Glutamatergic neuron (in vitro differentiated cells): ENCODE data around the gene NFATC1. TPM values are rescaled to one million over a fixed set of nuclear protein-coding genes. Genes with fewer than 3 reads are reported as not detected.

ENCODE experiments used
- DNase-seq: peaks from one replicate; pipeline ENCODE4 v3.0.0; 2022
- H3K27ac Mint-ChIP-seq: one replicate; pipeline ENCODE4 v1.8.0; 2020; ENCODE audit warnings: mild to moderate bottlenecking, mixed read lengths, inconsistent platforms; ENCODE audit not compliant: unreplicated experiment
- H3K27me3 Mint-ChIP-seq: one replicate; pipeline ENCODE4 v1.8.0; 2020; ENCODE audit warnings: mild to moderate bottlenecking, moderate library complexity, mixed read lengths, inconsistent platforms; ENCODE audit not compliant: unreplicated experiment
- H3K36me3 Mint-ChIP-seq: one replicate; pipeline ENCODE4 v1.8.0; 2020; ENCODE audit warnings: mild to moderate bottlenecking, mixed read lengths, inconsistent platforms; ENCODE audit not compliant: unreplicated experiment
- H3K4me1 Mint-ChIP-seq: one replicate; pipeline ENCODE4 v1.8.0; 2020; ENCODE audit warnings: mild to moderate bottlenecking, low read depth, mixed read lengths, inconsistent platforms; ENCODE audit not compliant: unreplicated experiment
- H3K4me3 Mint-ChIP-seq: one replicate; pipeline ENCODE4 v1.8.0; 2020; ENCODE audit warnings: mild to moderate bottlenecking, mixed read lengths, inconsistent platforms; ENCODE audit not compliant: unreplicated experiment
- H3K9me3 Mint-ChIP-seq: one replicate; pipeline ENCODE4 v1.8.0; 2020; ENCODE audit warnings: mild to moderate bottlenecking, moderate library complexity, mixed read lengths, inconsistent platforms; ENCODE audit not compliant: unreplicated experiment
- total RNA-seq: library from RNA; stranded (reverse); fragmentation: NEBNext Ultra II Directional; extraction: Animal tissue kit (Norgen Biotek cat#: 25700); gene quantifications from one replicate; pipeline ENCODE4 v1.2.1, GENCODE V29; 2021; ENCODE audit not compliant: unreplicated experiment
- TF ChIP-seq, protein P1 (sequence below): fragments of 200-600 bp; sonication (generic); IDR thresholded peaks from one replicate; pipeline ENCODE4 v1.5.0; 2021; ENCODE audit not compliant: partially characterized antibody, unreplicated experiment

Gene NFATC1
- total RNA-seq, 1 donor from 2014 or later: 5.3 TPM

DNA sequence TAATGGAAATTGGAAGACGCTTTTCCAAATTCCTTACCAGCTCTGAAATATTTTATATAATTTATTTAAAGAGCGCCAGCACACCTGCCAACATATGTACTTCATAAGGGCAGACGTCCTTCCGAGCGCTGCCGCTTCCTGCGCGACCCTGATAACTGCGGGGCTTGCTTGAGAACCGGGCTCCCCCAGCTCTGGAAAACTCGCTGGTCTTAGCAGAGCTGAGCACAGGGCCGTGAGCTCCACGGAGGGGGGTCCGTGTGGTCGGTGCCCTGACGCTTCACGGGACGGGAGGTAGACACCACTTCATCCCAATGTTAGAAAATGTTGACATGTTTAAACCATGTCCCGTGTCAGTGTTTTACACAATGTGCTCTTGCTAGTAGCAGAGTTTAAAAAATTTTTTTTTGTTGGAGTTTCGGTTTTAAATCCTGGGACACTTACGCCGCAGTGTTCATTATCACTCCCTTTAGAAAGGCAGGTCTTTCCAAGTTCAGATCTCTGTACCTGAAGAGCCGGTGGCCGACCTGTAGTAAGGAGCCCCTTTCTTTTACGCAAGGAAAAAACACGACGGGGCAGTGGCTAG, 1.6 kb downstream of the NFATC1 start:
- H3K27me3 Mint-ChIP-seq: peaks cover 7% of the 10 kb centered on the region
- H3K36me3 Mint-ChIP-seq: no peaks in the 10 kb centered on the region
- H3K4me3 Mint-ChIP-seq: no peak overlapping the region
- peaks cover 4% of the 10 kb centered on the region for H3K4me1 Mint-ChIP-seq
- H3K9me3 Mint-ChIP-seq: peaks cover 7% of the 10 kb centered on the region
- no peak overlapping the region for H3K27ac Mint-ChIP-seq
- TF ChIP-seq, protein P1, sequence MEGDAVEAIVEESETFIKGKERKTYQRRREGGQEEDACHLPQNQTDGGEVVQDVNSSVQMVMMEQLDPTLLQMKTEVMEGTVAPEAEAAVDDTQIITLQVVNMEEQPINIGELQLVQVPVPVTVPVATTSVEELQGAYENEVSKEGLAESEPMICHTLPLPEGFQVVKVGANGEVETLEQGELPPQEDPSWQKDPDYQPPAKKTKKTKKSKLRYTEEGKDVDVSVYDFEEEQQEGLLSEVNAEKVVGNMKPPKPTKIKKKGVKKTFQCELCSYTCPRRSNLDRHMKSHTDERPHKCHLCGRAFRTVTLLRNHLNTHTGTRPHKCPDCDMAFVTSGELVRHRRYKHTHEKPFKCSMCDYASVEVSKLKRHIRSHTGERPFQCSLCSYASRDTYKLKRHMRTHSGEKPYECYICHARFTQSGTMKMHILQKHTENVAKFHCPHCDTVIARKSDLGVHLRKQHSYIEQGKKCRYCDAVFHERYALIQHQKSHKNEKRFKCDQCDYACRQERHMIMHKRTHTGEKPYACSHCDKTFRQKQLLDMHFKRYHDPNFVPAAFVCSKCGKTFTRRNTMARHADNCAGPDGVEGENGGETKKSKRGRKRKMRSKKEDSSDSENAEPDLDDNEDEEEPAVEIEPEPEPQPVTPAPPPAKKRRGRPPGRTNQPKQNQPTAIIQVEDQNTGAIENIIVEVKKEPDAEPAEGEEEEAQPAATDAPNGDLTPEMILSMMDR: no peak
- peak; percentile 3 for DNase-seq

DNA sequence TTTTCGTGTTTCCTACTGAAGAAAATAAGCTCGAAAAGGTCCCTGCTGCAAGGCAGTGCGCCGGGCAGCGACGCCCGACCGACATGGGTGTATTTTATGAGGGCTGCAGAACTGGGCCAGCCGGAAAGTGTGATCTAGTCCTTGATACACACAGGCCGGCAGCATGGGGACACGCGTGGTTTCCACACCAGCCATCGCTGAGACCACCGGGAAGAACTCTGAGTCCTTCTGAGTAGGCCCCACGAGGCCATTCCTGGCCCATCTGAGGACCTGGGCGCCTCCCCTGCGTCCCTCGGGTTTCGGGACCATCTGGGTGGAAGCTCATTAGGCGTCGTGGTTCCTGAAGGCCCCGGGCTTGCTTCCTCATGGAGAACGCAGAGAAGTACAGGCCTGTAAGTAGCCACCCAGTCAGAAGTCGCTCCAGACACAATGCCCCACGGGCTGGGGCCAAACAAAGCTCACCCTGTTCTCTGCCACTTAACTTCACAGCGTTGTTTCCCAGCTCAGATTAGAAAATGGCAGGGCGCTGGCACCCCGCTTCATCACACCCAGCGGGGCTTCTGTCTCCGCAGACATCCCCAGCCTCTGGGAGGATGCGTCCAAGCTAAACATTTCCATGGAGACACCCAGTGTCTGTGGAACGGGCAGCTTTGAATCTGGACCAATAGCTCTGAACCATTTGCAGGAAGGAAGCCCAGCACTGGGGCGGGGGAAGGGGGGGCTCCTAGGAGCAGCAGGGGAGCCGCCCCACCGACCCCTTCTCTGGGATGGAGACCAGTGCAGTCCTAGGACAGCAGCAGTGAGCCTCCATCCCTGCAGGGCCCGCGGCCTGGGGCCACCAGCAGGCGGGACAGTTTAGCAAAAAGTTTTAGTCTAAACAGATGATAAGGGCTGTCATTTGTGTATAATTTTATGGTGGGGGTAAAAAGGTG, 2.4 kb downstream of the NFATC1 start:
- peak; percentile 35 for DNase-seq
- Mint-ChIP-seq H3K27me3 (peaks cover 2% of the 10 kb centered on the region), H3K4me1 (peaks cover 10% of the 10 kb centered on the region), H3K9me3 (peaks cover 7% of the 10 kb centered on the region), H3K4me3 (no peak overlapping the region), H3K27ac (no peak overlapping the region), H3K36me3 (no peaks in the 10 kb centered on the region)
- TF ChIP-seq, protein P1: no peak

DNA sequence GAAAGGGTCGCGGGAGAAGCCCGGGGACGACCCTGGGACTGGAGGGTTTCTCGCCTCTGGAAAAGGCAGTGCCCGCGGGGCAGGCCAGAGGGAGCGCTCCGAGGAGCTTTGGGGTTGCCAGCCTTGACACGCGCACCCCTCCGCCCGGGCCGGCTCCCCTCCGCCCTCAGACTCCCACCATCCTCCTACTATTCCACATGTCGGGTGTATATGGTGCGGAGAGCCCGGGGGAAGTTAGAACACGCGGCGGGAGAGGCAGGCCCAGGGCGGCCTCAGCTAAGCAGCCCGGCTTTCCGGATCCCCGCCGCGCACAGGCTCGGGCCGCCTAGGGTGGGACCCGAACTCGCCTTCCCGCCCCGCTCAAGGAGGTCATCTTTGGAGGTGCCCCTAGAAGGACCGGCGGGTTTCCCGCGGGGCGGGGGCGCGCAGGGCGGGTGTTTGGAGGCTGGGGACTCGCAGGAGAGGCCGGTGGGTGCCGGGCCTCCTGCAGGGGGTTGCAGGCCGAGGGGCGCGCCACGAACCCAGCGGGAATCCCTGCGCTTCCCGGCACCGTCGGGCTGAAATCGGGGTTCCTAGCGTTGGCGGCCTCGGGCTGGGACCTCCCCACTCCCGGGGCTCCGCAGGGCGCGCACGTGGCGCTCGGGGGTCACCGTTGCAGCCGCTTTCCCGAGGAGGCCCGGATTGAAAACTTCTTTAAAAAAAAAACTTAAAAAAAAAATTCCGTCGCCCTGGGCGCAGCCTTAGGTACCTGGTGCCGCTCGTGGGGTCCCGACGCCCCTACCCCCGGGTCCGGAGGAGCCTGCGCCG, 3.7 kb downstream of the NFATC1 start:
- Mint-ChIP-seq H3K27ac (no peak overlapping the region), H3K36me3 (no peaks in the 10 kb centered on the region), H3K9me3 (peaks cover 5% of the 10 kb centered on the region), H3K4me1 (peaks cover 18% of the 10 kb centered on the region), H3K27me3 (no peaks in the 10 kb centered on the region), H3K4me3 (peak overlapping the region; percentile 64)
- TF ChIP-seq, protein P1: no peak
- peak; percentile 28 for DNase-seq

DNA sequence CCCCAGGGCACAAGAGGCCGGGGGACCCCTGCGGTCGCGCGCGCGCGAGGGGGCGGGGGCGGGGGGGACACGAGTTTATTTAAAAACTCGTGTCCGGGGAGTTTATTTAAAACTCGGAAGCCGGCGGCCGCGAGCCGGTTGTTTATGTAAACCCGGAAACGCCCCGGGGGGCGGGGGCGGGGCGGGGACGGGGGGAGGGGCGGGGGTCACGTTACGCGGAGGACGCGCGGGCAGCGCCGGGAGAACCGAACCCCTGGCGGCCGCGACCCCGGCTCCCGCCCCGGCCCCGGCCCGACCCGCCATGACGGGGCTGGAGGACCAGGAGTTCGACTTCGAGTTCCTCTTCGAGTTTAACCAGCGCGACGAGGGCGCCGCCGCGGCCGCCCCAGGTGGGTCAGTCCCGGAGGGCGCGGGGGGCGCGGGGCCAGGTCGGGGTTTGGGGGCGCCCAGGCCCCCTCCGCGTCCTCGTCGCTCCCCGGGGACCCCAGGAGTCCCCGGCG, 4.4 kb downstream of the NFATC1 start:
- DNase-seq: peak; percentile 30
- Mint-ChIP-seq H3K36me3 (no peaks in the 10 kb centered on the region), H3K4me1 (peaks cover 21% of the 10 kb centered on the region), H3K27me3 (no peaks in the 10 kb centered on the region), H3K9me3 (peaks cover 4% of the 10 kb centered on the region), H3K4me3 (no peak overlapping the region), H3K27ac (no peak overlapping the region)
- TF ChIP-seq, protein P1: no peak
